Activated CD4-positive, CD25-positive, alpha-beta regulatory T cell treated with anti-CD3 and anti-CD28 coated beads, Interleukin-2, amount 50 U/mL, for 24 hours (primary cell): Measurements from ENCODE around the gene RFX3.

Experiments
- ATAC-seq, 2 donors: fragments of 150-1000 bp; cut with Tn5 transposase; one replicate each; pipeline ENCODE4 v1.10.0; 2021; ENCODE audit warnings: mild to moderate bottlenecking in 1 of 2, moderate library complexity in 1 of 2

The RFX3 gene

DNA sequence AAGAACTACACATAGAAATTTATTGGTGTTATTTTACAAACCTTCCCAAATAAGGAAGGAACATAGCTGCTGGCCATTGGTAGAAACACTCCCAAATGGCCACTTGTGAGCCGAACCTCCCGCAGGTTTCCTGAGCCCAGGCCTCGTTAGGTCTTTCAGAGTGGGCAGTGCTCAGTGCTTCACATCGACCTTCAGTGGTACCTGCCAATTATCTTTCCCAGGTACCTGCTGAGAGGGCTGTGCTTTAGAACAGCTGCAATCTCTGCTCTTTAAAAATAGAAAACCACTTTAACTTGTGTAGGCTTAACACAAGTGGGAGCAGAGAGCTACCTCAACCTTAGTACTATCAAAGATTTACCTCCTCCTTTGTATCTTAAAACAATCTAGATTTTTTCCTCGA, 334.1 kb downstream of the RFX3 start:
- ATAC-seq: no peak

DNA sequence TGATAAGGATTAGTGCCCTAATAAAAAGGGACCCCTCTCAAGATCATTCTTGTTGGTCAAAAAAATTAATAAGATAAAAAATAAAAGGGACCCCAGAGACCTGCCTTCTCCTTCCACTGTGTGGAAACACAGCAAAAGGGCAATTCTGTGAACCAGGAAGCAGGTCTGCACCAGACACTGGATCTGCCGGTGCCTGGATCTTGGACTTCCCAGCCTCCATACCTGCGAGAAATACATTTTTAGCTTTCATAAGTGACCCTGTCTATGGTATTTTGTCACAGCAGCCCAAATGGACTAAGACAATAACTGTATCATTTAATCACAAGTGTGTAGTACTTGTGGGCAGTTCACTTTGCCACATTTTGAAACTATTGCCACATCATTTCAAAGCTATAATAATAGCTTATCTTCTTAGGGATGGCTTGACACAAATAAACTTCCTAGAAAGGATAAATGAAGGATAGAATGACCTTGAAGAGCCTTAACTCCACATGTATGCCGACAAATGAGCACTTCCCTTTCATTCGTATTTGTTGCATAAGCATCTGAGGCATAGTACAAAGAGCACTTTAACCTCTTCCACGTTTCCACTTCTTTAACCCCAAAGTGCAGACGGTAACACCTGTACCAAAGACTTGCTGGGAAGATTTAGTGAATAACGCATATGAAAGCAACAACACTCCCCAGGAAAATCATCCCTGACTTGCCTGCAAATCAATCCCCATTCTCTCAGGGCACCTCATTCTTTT, 336.5 kb downstream of the RFX3 start:
- no peak for ATAC-seq

DNA sequence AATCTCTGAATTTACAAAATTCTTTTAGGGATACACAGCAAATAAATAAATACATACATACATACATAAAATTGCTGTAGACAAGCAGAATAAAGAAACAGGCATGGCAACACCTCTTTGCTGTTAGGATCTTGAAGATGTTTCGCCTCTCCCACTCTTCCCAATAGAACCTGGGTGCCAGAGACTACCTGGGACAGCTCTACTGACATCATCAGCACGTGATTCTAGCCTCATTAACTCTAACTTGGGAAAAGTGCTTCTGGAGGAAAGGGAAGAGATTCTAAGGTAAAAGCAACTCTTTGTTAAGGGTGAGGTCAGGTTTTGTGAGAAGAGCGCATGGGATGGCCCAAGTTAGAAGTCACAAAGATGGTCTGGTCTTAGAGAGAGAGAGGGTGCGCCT, 339.1 kb downstream of the RFX3 start:
- ATAC-seq: no peak

DNA sequence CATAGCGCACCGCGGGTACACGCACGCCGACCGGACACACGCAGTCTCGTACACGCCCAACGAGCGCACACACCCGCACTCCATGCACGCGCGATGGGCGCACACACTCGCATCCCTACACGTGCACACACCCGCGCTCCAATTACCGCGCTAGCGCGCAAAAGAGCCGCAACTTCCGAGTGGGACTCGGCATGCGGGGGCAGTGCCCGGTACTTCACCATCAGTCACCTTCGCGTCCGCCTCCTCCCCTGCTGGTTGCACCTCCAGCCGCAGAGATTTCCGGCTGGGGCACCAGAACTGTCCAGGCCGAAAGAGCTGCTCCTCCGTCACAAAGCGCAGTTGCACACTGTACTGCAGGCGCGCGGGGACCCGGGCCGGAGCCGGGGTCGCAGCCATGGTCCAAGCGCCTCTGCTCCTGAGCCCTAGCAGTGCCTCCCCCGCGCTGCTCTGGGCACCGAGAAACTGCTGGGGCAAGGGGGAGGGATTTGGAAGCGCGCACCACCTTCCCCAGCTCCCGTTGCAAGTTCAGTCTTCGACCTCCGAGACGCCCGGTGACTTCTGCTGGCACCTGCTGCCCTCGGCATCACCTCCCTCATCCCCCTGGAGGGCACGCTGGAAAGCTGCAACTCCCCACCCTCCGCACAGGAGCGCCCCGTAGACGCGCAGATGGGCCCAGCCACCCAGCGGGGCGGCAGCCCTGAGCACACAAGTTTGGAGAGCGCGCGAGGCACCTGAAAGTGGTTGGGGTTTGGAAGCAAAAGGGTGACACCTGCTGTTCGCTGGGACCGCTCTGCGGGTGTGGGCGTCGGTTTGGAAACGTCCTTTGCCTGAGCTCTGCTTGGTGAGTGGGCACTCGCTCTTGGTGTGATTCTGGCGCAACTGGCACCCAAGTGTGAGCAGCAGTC, 344.5 kb downstream of the RFX3 start:
- peak in 1 of 2 donors; percentile 27 for ATAC-seq

DNA sequence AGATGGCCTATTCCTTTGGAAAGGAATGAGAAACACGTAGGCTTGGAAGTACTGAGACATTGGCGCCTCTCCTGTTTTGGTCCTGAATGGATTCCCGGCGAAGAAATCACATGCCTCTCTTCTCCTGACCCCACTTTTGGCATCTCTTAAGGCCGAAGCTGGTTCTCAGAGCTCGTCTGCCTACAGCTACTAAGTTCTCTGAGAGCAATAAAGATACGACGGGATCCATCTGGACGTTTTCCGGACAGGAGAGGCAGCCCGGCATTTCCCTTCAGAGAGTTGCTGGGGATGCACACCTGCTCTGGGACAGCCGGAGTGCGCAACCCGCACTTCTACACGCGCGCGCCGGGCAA, 345.1 kb downstream of the RFX3 start:
- no peak for ATAC-seq

DNA sequence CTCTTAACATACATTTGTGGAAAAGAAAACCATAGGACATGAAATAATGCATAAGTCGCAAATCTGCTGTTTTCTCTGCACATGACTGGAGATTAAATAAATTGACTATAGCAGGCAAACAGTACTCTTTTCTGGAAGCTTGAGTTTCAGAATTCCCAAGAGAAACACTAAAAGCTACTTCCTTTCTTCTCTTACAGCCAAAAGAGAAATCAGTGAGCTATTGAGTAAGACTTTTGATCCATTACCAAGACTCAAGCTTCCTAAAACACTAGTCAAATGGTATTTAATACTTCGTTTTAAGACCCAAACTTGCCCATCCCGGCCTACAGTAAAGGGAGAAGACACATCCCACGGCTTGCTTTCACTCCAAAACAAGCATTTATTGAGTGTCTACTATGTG, 346.1 kb downstream of the RFX3 start:
- no peak for ATAC-seq

DNA sequence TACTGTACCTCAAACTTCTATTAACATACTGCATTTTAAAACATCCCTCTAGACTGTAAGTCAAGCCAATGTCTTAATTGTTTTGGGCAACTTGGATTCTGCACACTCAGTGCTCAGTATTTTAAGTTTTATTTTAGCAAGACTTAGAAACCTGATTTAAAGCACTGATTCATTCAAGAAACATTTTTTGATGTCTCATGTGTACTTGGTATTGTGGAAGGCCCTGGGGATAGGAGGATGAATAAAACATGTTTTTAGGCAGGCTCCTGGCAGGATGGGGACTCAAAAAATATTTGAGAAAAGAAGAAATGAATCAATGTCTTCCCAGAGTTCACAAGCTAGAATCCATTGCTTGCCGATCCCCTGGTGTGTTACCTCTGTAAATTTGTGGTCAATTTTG, 347.9 kb downstream of the RFX3 start:
- no peak for ATAC-seq

DNA sequence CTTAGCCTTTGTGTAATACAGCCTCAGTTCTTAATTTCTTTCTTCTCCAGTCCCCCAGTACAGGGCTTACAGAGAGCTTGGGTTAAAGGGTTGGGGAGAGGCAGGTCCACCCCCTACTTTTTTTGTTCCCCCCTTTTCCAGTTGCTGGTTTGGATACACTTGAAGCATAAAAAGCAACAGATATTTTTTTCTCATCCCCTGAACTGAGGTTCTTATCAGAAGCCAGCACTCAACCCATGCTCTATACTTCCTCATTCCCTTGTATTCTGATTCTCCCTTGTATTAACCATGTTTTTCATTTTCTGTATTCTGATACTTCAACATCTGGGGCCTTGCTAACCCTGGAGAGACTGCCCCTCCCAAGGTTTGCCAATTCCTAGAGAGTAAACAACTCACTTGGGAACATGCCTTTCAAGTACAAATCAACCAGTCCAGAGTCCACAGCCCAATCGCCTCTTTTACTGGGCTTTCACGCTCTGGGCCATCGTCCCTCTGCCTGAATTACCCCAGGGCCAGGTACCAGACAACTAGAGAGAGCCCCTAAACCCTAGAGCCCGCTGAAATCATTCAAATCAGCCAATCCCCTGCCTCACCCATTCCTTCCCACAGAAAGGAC, 348.5 kb downstream of the RFX3 start:
- no peak for ATAC-seq

DNA sequence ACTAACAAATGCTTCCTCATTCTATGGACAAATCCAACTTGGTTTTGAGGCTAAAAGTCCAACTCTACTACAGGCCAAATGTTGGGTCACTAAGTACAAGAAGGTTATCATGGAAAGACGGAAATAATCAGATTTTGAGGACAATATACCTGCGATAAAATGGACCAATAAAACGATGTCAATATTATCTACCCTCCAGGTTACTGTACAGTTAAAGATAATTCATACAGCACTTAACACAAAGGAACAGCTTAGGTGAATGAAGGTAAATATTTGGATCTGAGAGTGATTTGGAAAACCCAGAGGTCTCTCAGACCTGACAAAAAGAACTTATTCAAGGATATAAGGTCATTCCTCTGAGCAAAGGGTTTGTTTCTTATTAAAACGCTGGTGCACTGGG, 352.4 kb downstream of the RFX3 start:
- ATAC-seq: no peak

DNA sequence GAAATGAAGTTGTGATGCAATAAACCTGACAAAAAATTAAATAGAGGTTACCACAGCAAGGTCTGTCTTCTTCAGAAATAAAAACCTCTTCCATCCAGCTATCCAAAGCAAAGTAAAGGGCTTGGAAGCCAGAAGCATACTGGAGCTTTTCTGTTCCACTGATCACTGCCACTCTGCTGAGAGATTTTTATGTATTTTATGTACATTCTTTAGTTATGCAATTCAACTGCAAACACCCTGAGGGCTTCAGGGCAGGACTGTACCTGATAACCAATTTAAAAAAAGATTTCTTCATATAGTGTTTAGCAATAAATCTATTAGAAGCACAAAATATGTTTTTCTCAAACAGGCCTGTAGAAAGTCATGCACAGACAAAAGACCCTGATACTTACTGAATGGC, 355.0 kb downstream of the RFX3 start:
- ATAC-seq: no peak
